Measurements from ENCODE around the gene KCNQ1.

The KCNQ1 gene

GRCh38 chr11:2833716-2834502 lies 389.1 kb downstream of the KCNQ1 start:
- DNase-seq (ENCODE audit: low read depth in 2 of 2, low spot score in 1 of 2), result no peak

GRCh38 chr11:2834503-2835273 lies 389.9 kb downstream of the KCNQ1 start:
- DNase-seq (ENCODE audit: low read depth in 2 of 2, low spot score in 1 of 2), result no peak

GRCh38 chr11:2835296-2835695 lies 390.5 kb downstream of the KCNQ1 start:
- no peak for DNase-seq (ENCODE audit: low read depth in 2 of 2, low spot score in 1 of 2)

GRCh38 chr11:2835751-2836150 lies 390.9 kb downstream of the KCNQ1 start:
- DNase-seq (ENCODE audit: low read depth in 2 of 2, low spot score in 1 of 2), result no peak

GRCh38 chr11:2836315-2837095 lies 391.7 kb downstream of the KCNQ1 start:
- no peak for DNase-seq (ENCODE audit: low read depth in 2 of 2, low spot score in 1 of 2)

GRCh38 chr11:2837096-2837601 lies 392.3 kb downstream of the KCNQ1 start:
- DNase-seq (ENCODE audit: low read depth in 2 of 2, low spot score in 1 of 2), result no peak

GRCh38 chr11:2837651-2838050 lies 392.8 kb downstream of the KCNQ1 start:
- DNase-seq (ENCODE audit: low read depth in 2 of 2, low spot score in 1 of 2), result no peak

- DNase-seq (ENCODE audit: low read depth in 2 of 2, low spot score in 1 of 2), result no peak
Observed at GRCh38 chr11:2838091-2838490, 393.3 kb downstream of the KCNQ1 start.

- no peak for DNase-seq (ENCODE audit: low read depth in 2 of 2, low spot score in 1 of 2)
Observed at GRCh38 chr11:2838676-2839294, 394.0 kb downstream of the KCNQ1 start.

- no peak for DNase-seq (ENCODE audit: low read depth in 2 of 2, low spot score in 1 of 2)
Observed at GRCh38 chr11:2839395-2839943, 394.7 kb downstream of the KCNQ1 start.

GRCh38 chr11:2841411-2842190 lies 396.8 kb downstream of the KCNQ1 start:
- no peak for DNase-seq (ENCODE audit: low read depth in 2 of 2, low spot score in 1 of 2)

GRCh38 chr11:2842876-2843275 lies 398.1 kb downstream of the KCNQ1 start:
- DNase-seq (ENCODE audit: low read depth in 2 of 2, low spot score in 1 of 2), result no peak

GRCh38 chr11:2843551-2843950 lies 398.7 kb downstream of the KCNQ1 start:
- DNase-seq (ENCODE audit: low read depth in 2 of 2, low spot score in 1 of 2), result no peak

GRCh38 chr11:2844116-2844842 lies 399.5 kb downstream of the KCNQ1 start:
- no peak for DNase-seq (ENCODE audit: low read depth in 2 of 2, low spot score in 1 of 2)

GRCh38 chr11:2844996-2845395 lies 400.2 kb downstream of the KCNQ1 start:
- DNase-seq (ENCODE audit: low read depth in 2 of 2, low spot score in 1 of 2), result no peak

- no peak for DNase-seq (ENCODE audit: low read depth in 2 of 2, low spot score in 1 of 2)
Observed at GRCh38 chr11:2846056-2846455, 401.2 kb downstream of the KCNQ1 start.

- DNase-seq (ENCODE audit: low read depth in 2 of 2, low spot score in 1 of 2), result no peak
Observed at GRCh38 chr11:2846470-2846869, 401.7 kb downstream of the KCNQ1 start.

- no peak for DNase-seq (ENCODE audit: low read depth in 2 of 2, low spot score in 1 of 2)
Observed at GRCh38 chr11:2847561-2847960, 402.8 kb downstream of the KCNQ1 start.

GRCh38 chr11:2848497-2848896 lies 403.7 kb downstream of the KCNQ1 start:
- no peak for DNase-seq (ENCODE audit: low read depth in 2 of 2, low spot score in 1 of 2)

Measured in stimulated activated CD8-positive, alpha-beta memory T cell treated with anti-CD3 and anti-CD28 coated beads, Interleukin-4, amount 100 ng/mL, for 4 hours (primary cell).